Umbilical cord (tissue), 1 donor: ENCODE measurements around the gene SFTA2. TPM values are rescaled to one million over a fixed set of nuclear protein-coding genes. Genes with fewer than 3 reads are reported as not detected.

Source experiments
- total RNA-seq: library from RNA; depleted of rRNA; stranded (reverse); fragments of >200 nt; gene quantifications from one replicate; pipeline ENCODE4 v1.2.3, GENCODE V29; 2014; ENCODE audit warnings: low replicate concordance; ENCODE audit not compliant: insufficient read depth

SFTA2 gene
- total RNA-seq, 1 donor from 2014 or later: not detected

Other genes starting within 250 kb of the SFTA2 start
- gene PPP1R18, start 245.5 kb downstream of the SFTA2 start, total RNA-seq: 20.9 TPM
- 4.3 TPM for gene NRM, start 241.2 kb downstream of the SFTA2 start, total RNA-seq
- 14.9 TPM for gene MDC1, start 214.9 kb downstream of the SFTA2 start, total RNA-seq
- gene TUBB, start 211.8 kb downstream of the SFTA2 start, total RNA-seq: 174 TPM
- 46.7 TPM for gene FLOT1, start 189.5 kb downstream of the SFTA2 start, total RNA-seq
- gene IER3, start 187.6 kb downstream of the SFTA2 start, total RNA-seq: 70.1 TPM
- 19.0 TPM for gene DDR1, start 47.7 kb downstream of the SFTA2 start, total RNA-seq
- 1.4 TPM for gene GTF2H4, start 24.0 kb downstream of the SFTA2 start, total RNA-seq
- gene VARS2, start 17.9 kb downstream of the SFTA2 start, total RNA-seq: 20.5 TPM
- gene MUCL3, start 8.8 kb upstream of the SFTA2 start, total RNA-seq: 2.4 TPM
- gene MUC21, start 51.5 kb upstream of the SFTA2 start, total RNA-seq: not detected
- gene MUC22, start 78.3 kb upstream of the SFTA2 start, total RNA-seq: 6.5 TPM
- gene C6orf15, start 180.4 kb upstream of the SFTA2 start, total RNA-seq: not detected
- 1.2 TPM for gene PSORS1C1, start 182.6 kb upstream of the SFTA2 start, total RNA-seq
- gene CDSN, start 188.3 kb upstream of the SFTA2 start, total RNA-seq: 2.4 TPM
- not detected for gene PSORS1C2, start 206.9 kb upstream of the SFTA2 start, total RNA-seq
- gene CCHCR1, start 225.6 kb upstream of the SFTA2 start, total RNA-seq: 31.8 TPM
- 6.5 TPM for gene TCF19, start 226.4 kb upstream of the SFTA2 start, total RNA-seq
- 4.1 TPM for gene POU5F1, start 238.5 kb upstream of the SFTA2 start, total RNA-seq